Peyer's patch (tissue), 4 donors: ENCODE measurements around the gene SLN.

Experiments
- CTCF ChIP-seq, 6 experiments: fragments of 450-650 bp in 4 of 6; fragments of 200-600 bp in 2 of 6; sonication (generic) in 1 of 6; IDR thresholded peaks; one replicate each; pipeline ENCODE4 v1.5.1; 2017 to 2019; ENCODE audit warnings: antibody characterized with exemption in 6 of 6, mild to moderate bottlenecking in 3 of 6, moderate library complexity in 1 of 6
- POLR2A ChIP-seq, 2 donors: fragments of 450-650 bp; IDR thresholded peaks; one replicate each; pipeline ENCODE4 v1.5.1; 2017; ENCODE audit warnings: antibody characterized with exemption in 2 of 2, mild to moderate bottlenecking in 2 of 2, moderate library complexity in 2 of 2

DNA sequence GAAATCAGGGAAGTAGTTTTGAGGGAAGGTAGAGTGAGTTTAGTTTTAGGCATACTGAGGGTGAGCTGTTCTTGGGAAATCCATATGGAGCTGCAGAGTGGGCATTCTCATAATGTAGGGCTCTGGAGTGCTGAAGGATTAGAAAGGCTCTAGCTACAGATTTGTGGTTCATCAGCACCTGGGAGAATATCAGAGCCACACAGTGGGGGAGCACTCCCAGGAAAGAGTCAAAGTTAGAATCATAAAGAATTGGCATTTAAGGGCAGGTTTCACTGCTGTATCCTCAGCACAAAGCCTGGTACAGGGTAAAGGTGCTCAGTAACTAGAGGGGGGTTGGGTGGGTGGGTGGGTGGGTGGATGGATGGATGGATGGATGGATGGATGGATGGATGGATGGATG, 52.5 kb downstream of the SLN start:
- TF ChIP-seq CTCF (IDR thresholded peaks at IDR 0.05) (no peak), POLR2A (IDR thresholded peaks at IDR 0.05) (no peak)
